PFSK-1 (cell line): ENCODE measurements around the gene PPP2R2C.

ENCODE experiments used
- FOXP2 ChIP-seq: optimal IDR thresholded peaks from 2 replicates; pipeline ENCODE3; 2011; ENCODE audit warnings: borderline replicate concordance, control low read depth, inconsistent platforms; ENCODE audit not compliant: insufficient read depth; ENCODE audit errors: extremely low read length, extremely low read depth
- POLR2AphosphoS5 ChIP-seq: IDR thresholded peaks from 2 replicates; pipeline ENCODE4 v1.6.1; 2012; ENCODE audit warnings: low read depth, mild to moderate bottlenecking, control low read depth, low read length, moderate library complexity
- SIN3A ChIP-seq: IDR thresholded peaks from 2 replicates; pipeline ENCODE4 v1.6.1; 2012; ENCODE audit warnings: mild to moderate bottlenecking, low read length, moderate library complexity, borderline replicate concordance; ENCODE audit not compliant: insufficient read depth
- TAF1 ChIP-seq: IDR thresholded peaks from 2 replicates; pipeline ENCODE4 v1.6.1; 2012; ENCODE audit warnings: low read length, control low read depth, borderline replicate concordance; ENCODE audit not compliant: insufficient read depth
- TF ChIP-seq, protein P1 (sequence below), 2 experiments: IDR thresholded peaks; 2 replicates each; pipeline versions ENCODE4 v1.6.1 to v1.8.0; 2011 to 2012; ENCODE audit warnings: low read depth in 2 of 2, low read length in 2 of 2, control low read depth in 1 of 2, inconsistent platforms in 1 of 2, mild to moderate bottlenecking in 1 of 2, moderate library complexity in 1 of 2; ENCODE audit not compliant: insufficient read depth in 1 of 2

PPP2R2C gene

DNA sequence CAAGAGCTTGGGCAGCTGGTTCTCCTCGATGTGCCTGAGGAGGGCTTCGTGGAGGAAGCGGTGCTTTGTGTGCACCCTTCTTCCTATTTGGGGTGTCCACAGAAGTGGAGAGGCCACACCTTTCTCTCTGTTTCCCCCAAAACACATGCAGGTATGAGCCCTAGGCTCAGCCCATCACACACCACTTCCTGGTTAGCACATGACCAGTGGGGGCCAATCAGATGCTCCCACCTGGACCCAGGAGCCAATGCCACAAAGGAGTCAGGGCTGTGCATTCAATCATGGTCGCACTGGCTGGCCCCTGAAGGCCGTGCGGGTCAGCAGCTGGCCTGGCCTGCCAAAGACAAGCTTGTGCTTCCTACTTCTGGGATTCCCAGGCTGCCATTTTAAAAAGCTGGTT is 51.4 kb downstream of the PPP2R2C start:
- TF ChIP-seq SIN3A: no peak
- no peak for TF ChIP-seq TAF1
- TF ChIP-seq, protein P1, sequence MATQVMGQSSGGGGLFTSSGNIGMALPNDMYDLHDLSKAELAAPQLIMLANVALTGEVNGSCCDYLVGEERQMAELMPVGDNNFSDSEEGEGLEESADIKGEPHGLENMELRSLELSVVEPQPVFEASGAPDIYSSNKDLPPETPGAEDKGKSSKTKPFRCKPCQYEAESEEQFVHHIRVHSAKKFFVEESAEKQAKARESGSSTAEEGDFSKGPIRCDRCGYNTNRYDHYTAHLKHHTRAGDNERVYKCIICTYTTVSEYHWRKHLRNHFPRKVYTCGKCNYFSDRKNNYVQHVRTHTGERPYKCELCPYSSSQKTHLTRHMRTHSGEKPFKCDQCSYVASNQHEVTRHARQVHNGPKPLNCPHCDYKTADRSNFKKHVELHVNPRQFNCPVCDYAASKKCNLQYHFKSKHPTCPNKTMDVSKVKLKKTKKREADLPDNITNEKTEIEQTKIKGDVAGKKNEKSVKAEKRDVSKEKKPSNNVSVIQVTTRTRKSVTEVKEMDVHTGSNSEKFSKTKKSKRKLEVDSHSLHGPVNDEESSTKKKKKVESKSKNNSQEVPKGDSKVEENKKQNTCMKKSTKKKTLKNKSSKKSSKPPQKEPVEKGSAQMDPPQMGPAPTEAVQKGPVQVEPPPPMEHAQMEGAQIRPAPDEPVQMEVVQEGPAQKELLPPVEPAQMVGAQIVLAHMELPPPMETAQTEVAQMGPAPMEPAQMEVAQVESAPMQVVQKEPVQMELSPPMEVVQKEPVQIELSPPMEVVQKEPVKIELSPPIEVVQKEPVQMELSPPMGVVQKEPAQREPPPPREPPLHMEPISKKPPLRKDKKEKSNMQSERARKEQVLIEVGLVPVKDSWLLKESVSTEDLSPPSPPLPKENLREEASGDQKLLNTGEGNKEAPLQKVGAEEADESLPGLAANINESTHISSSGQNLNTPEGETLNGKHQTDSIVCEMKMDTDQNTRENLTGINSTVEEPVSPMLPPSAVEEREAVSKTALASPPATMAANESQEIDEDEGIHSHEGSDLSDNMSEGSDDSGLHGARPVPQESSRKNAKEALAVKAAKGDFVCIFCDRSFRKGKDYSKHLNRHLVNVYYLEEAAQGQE (IDR thresholded peaks at IDR 0.05; ENCODE audit: insufficient read depth in 1 of 2, low read depth in 2 of 2, low read length in 2 of 2): no peak
- TF ChIP-seq FOXP2: no peak
- no peak for TF ChIP-seq POLR2AphosphoS5

DNA sequence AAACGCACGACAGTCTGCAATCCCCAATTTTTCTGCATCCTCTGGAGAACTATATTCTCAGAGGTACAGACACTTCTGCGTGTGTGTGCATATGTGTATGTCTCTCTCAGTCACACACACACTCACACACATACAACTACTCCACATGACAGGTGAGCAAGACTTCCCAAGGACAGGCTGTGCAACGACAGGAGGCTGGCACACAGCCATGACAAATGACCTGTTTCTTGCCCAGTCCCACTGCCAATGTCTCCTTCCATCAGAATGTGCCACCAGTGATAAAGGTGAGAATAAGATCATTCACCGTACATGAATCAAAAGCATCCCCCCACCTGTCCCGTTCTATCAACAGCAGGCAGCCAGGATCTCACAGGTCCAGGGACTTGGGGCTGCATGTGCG is 52.4 kb downstream of the PPP2R2C start:
- TF ChIP-seq POLR2AphosphoS5: no peak
- TF ChIP-seq FOXP2: no peak
- TF ChIP-seq, protein P1 (IDR thresholded peaks at IDR 0.05; ENCODE audit: insufficient read depth in 1 of 2, low read depth in 2 of 2, low read length in 2 of 2): no peak
- TF ChIP-seq TAF1: no peak
- TF ChIP-seq SIN3A: no peak

DNA sequence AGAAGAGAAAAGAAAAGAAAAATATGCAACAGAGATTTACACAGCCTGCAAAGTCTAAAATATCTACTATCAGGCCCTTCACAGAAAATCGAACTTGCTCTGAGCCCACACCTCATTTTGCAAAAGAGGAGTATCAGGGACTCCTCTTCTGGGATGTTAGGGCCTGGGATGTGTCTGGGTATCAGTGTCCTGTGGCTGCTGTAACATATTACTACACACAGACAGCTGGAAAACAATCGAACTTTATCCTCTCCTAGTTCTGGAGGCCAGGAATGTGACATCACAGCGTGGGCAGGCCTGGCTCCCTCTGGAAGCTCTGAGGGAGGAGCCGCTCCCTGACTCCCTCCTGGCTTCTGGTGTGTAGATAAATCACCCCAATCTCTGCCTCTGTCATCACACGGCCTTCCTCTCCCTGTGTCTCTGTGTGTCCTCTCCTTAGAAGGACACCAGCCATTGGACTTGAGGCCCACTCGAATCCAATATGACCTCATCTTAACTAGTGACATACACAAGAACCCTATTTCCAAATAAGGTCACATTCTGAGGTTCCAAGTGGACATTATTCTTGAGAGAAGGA is 52.9 kb downstream of the PPP2R2C start:
- TF ChIP-seq POLR2AphosphoS5 (no peak), FOXP2 (no peak), TAF1 (no peak), SIN3A (no peak)
- TF ChIP-seq, protein P1 (IDR thresholded peaks at IDR 0.05; ENCODE audit: insufficient read depth in 1 of 2, low read depth in 2 of 2, low read length in 2 of 2): no peak

DNA sequence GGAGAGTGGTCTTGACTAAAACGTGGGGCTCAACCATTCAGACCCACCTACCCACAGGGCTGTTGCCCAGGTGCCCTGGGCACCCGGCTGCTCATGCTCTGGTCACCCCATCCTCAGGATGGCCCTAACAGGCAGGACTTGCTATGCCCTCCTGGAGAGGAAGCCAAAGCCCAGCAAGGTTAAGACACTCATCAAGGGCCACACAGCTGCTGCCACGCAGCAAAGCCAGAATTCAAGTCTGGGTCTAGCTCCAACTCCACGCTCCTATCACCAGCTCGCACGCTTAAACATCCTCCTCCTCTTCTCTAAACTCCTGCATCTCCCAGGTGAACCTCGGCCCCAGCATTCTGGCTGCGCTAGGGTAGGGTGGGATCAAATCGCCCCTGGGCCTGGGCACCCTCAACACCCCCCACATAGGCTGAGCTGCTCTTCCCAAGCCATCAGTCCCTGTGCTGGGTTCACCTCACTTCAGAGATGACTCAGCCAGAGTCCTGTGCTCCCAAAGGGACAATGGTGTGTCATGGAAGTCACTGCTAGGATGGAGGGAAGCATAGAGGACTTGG is 54.1 kb downstream of the PPP2R2C start:
- TF ChIP-seq POLR2AphosphoS5 (no peak), FOXP2 (no peak)

DNA sequence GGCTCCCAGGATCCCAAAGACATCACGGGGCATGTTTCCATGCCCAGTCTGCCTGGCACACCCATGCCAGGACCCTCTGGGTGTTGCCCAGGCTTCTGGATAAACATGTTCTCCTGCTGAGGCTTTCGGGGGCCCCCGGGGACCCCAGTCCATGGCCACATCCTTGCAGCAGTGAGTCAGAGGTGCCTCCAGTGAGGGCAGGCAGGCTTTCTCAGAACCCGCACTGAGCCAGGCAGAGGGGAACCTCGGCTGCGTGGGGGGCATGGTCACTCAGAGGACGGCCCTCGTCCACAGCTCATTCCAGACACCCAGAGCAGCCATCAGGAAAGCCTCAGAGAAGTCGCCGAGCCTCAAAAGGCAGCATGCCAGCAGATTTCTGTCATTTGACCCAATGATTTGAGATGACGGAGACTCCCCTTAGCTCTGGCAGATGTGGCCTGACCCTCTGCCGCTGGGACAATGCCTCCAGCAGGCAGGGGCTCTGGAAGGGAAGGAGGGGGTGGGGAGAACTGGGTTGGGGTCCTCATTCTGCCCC is 54.8 kb downstream of the PPP2R2C start:
- TF ChIP-seq, protein P1 (IDR thresholded peaks at IDR 0.05; ENCODE audit: insufficient read depth in 1 of 2, low read depth in 2 of 2, low read length in 2 of 2): no peak
- no peak for TF ChIP-seq TAF1
- no peak for TF ChIP-seq POLR2AphosphoS5
- TF ChIP-seq FOXP2: no peak
- TF ChIP-seq SIN3A: no peak
